SU-DHL-6 (cell line): Measurements from ENCODE around the gene KLC4.

Experiments used
- H2AFZ ChIP-seq: fragments of 200-600 bp; sonication (generic); 2 replicates; pipeline ENCODE4 v1.6.1; 2014; ENCODE audit warnings: low read depth, mild to moderate bottlenecking, moderate library complexity, mixed read lengths, antibody characterized with exemption, low read length; ENCODE audit not compliant: severe bottlenecking
- H3F3A ChIP-seq: fragments of 200-600 bp; shearing (Covaris generic); 2 replicates; pipeline ENCODE4 v1.6.0; 2016; ENCODE audit warnings: antibody characterized with exemption, mild to moderate bottlenecking; ENCODE audit not compliant: insufficient read depth
- H3K27ac ChIP-seq: fragments of 200-600 bp; sonication (generic); 2 replicates; pipeline ENCODE4 v1.5.1; 2016; ENCODE audit warnings: low read depth, mild to moderate bottlenecking, low read length, moderate library complexity, mixed read lengths
- H3K27me3 ChIP-seq: fragments of 200-600 bp; sonication (generic), shearing (Covaris generic); 2 replicates; pipeline ENCODE4 v1.6.0; 2014; ENCODE audit warnings: mild to moderate bottlenecking, low read length
- H3K36me3 ChIP-seq: fragments of 200-600 bp; sonication (generic); 2 replicates; pipeline ENCODE4 v1.6.1; 2014; ENCODE audit warnings: mild to moderate bottlenecking, low read length, mixed read lengths
- H3K4me2 ChIP-seq: fragments of 300-600, 200-600 bp; shearing (Covaris generic), sonication (generic); 2 replicates; pipeline ENCODE4 v1.6.0; 2014; ENCODE audit warnings: low read length, low read depth, mild to moderate bottlenecking; ENCODE audit not compliant: poor library complexity, severe bottlenecking
- H3K4me3 ChIP-seq: fragments of 200-600 bp; sonication (generic); 2 replicates; pipeline ENCODE4 v1.5.1; 2014; ENCODE audit warnings: antibody characterized with exemption, low read length, mild to moderate bottlenecking, mixed read lengths; ENCODE audit not compliant: insufficient read depth, poor library complexity, severe bottlenecking
- H3K79me2 ChIP-seq: fragments of 200-600 bp; sonication (generic); 2 replicates; pipeline ENCODE4 v1.6.1; 2014; ENCODE audit warnings: mild to moderate bottlenecking, low read length, moderate library complexity; ENCODE audit not compliant: insufficient read depth
- H3K9ac ChIP-seq: fragments of 200-600 bp; sonication (generic); 2 replicates; pipeline ENCODE4 v1.7.0; 2014; ENCODE audit warnings: mild to moderate bottlenecking, low read length
- H3K9me2 ChIP-seq: fragments of 200-600 bp; sonication (generic); replicated peaks from 2 replicates; pipeline ENCODE4 v1.6.1; 2014; ENCODE audit warnings: low read length; ENCODE audit not compliant: insufficient read depth
- H3K9me3 ChIP-seq: fragments of 200-600 bp; sonication (generic); 2 replicates; pipeline ENCODE4 v1.6.1; 2014; ENCODE audit warnings: low read length, mixed read lengths; ENCODE audit not compliant: insufficient read depth
- H4K20me1 ChIP-seq: fragments of 200-600 bp; sonication (generic); 2 replicates; pipeline ENCODE4 v1.6.1; 2014; ENCODE audit warnings: low read depth, mild to moderate bottlenecking, antibody characterized with exemption, low read length, moderate library complexity, mixed read lengths
- EZH2phosphoT487 ChIP-seq: fragments of 200-600 bp; sonication (generic), shearing (Covaris generic); conservative IDR thresholded peaks from 2 replicates; pipeline ENCODE4 v1.6.1; 2018; ENCODE audit warnings: mild to moderate bottlenecking, antibody characterized with exemption, low read length, moderate library complexity, mixed read lengths
- TF ChIP-seq, protein P1 (sequence below): fragments of 200-600 bp; sonication (generic); IDR thresholded peaks from one replicate; pipeline ENCODE4 v1.5.1; 2017; ENCODE audit warnings: antibody characterized with exemption, mild to moderate bottlenecking, low read length, moderate library complexity; ENCODE audit not compliant: insufficient read depth, poor library complexity, severe bottlenecking

Gene KLC4

DNA sequence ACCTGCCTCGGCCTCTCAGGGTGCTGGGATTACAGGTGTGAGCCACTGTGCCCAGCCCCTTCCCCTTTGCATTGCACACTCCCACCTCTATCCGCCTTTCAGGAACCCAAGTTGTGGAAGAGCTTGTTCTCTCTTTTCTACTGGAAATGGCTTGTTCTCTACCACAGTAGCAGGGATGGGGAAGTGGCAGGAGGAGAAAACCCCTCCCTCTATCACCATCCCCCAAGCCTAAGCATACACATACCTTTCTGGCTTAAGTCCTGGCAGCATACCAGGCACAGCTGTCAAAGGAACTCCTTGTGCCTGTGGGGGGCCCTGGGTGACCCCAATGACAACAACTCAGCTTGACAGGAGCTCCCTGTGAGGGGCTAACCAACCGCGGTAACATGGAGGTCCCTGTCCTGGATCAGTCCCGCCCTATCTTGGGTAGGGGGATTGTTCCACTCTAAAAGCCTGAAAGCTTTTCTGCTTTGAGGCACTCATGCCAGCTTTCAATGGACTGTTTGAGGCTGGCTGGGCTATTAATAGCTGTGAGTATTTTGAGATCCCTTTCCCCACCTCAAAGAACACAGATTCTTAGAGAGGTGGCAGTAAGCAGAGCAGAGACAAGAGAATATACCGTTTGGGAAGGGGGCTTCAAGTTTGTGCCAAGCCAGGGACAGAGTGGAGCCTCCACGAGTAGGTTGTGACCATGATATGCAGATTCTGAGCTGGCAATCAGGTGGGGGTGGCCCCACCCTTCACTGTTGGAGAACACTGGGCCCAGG lies 43.1 kb upstream of the KLC4 start:
- H3K9ac ChIP-seq, result no peak overlapping the region; the same call in 1 of the 2 replicates
- no peak overlapping the region for H3K27ac ChIP-seq
- H3K9me3 ChIP-seq, result no peaks in the 10 kb centered on the region
- H3K9me2 ChIP-seq, result no peaks in the 10 kb centered on the region
- H2AFZ ChIP-seq, result no peak overlapping the region
- H3K4me3 ChIP-seq, result no peak overlapping the region
- peaks cover 14% of the 10 kb centered on the region for H3F3A ChIP-seq
- H3K4me2 ChIP-seq, result no peak overlapping the region
- H3K79me2 ChIP-seq, result peaks cover 44% of the 10 kb centered on the region
- no peaks in the 10 kb centered on the region; the same call in 1 of the 2 replicates for H3K36me3 ChIP-seq
- no peak for TF ChIP-seq EZH2phosphoT487
- TF ChIP-seq, protein P1, sequence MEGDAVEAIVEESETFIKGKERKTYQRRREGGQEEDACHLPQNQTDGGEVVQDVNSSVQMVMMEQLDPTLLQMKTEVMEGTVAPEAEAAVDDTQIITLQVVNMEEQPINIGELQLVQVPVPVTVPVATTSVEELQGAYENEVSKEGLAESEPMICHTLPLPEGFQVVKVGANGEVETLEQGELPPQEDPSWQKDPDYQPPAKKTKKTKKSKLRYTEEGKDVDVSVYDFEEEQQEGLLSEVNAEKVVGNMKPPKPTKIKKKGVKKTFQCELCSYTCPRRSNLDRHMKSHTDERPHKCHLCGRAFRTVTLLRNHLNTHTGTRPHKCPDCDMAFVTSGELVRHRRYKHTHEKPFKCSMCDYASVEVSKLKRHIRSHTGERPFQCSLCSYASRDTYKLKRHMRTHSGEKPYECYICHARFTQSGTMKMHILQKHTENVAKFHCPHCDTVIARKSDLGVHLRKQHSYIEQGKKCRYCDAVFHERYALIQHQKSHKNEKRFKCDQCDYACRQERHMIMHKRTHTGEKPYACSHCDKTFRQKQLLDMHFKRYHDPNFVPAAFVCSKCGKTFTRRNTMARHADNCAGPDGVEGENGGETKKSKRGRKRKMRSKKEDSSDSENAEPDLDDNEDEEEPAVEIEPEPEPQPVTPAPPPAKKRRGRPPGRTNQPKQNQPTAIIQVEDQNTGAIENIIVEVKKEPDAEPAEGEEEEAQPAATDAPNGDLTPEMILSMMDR, result no peak
- no peaks in the 10 kb centered on the region for H4K20me1 ChIP-seq
- H3K27me3 ChIP-seq, result no peaks in the 10 kb centered on the region

DNA sequence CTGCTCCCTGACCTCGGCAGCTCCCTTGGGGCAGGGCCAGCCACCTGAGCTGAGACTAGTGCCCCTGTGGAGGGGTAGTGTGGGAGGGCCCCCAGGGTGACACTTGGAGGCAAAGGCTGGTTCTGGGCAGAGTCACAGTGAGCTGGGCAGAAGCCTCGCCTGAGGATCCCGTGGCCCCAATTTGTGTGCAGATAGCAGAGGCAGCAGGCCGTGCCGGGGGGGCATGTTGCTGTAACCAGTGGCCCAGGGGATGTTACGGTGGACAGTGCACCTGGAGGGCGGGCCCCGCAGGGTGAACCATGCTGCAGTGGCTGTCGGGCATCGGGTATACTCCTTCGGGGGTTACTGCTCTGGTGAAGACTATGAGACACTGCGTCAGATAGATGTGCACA lies 42.5 kb upstream of the KLC4 start:
- Histone ChIP-seq H3K27me3 (no peaks in the 10 kb centered on the region), H3K9me2 (no peaks in the 10 kb centered on the region), H2AFZ (no peak overlapping the region), H3K9ac (no peak overlapping the region), H3K4me3 (no peak overlapping the region), H3F3A (peaks cover 19% of the 10 kb centered on the region), H3K79me2 (peaks cover 48% of the 10 kb centered on the region), H3K27ac (no peak overlapping the region), H3K4me2 (no peak overlapping the region), H4K20me1 (no peaks in the 10 kb centered on the region), H3K9me3 (no peaks in the 10 kb centered on the region), H3K36me3 (no peaks in the 10 kb centered on the region; the same call in 1 of the 2 replicates)
- TF ChIP-seq, protein P1, result no peak
- TF ChIP-seq EZH2phosphoT487, result no peak

DNA sequence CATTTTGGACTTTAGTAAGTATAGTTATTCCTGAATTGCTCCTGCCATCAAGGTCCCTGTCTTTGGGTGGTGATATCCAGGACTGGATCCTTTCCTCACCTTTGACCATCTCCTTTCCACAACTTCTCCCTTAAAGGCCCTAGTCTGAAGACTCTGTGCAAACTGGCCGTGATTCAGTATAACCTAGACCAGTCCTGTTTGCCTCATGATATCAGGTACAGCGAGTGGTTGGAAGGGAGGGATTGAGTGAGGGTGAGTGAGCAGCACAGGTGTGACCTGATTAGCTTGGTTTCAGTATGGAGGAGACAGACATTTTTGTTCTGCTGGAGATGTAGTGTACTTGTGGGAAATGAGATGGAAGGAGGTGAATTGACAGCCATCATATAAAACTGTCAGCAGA lies 40.3 kb upstream of the KLC4 start:
- Histone ChIP-seq H4K20me1 (no peaks in the 10 kb centered on the region), H3K9ac (no peak overlapping the region), H3K79me2 (peaks cover 54% of the 10 kb centered on the region), H3K27me3 (no peaks in the 10 kb centered on the region), H3K9me3 (no peaks in the 10 kb centered on the region), H3K9me2 (no peaks in the 10 kb centered on the region), H3K4me3 (no peak overlapping the region), H3K36me3 (peaks cover 2% of the 10 kb centered on the region; the same call in 1 of the 2 replicates), H3K4me2 (no peak overlapping the region), H2AFZ (no peak overlapping the region), H3F3A (peaks cover 19% of the 10 kb centered on the region), H3K27ac (no peak overlapping the region)
- TF ChIP-seq, protein P1, result no peak
- no peak for TF ChIP-seq EZH2phosphoT487
